OCI-LY1 (cell line): ENCODE results near the gene MAPK8.

ENCODE experiments used
- CTCF ChIP-seq: fragments of 200-600 bp; sonication (generic), shearing (Covaris generic); IDR thresholded peaks from 2 replicates; pipeline ENCODE4 v1.5.1; 2017; ENCODE audit warnings: mild to moderate bottlenecking, antibody characterized with exemption, low read length, moderate library complexity, mixed read lengths
- EZH2 ChIP-seq: fragments of 200-600 bp; sonication (generic), shearing (Covaris generic); IDR thresholded peaks from 2 replicates; pipeline ENCODE4 v1.8.0; 2017; ENCODE audit warnings: borderline replicate concordance, mixed run types, mild to moderate bottlenecking, antibody characterized with exemption, low read length, moderate library complexity, mixed read lengths

- TF ChIP-seq CTCF (no peak), EZH2 (no peak)
Observed at GRCh38 chr10:48449501-48450232, 143.2 kb downstream of the MAPK8 start.
